Activated gamma-delta T cell (primary cell): ENCODE measurements around the gene SNF8.

Experiments
- DNase-seq: peaks from one replicate; lab custom pipeline; 2025; lab: John Stamatoyannopoulos, UW

Gene SNF8

DNA sequence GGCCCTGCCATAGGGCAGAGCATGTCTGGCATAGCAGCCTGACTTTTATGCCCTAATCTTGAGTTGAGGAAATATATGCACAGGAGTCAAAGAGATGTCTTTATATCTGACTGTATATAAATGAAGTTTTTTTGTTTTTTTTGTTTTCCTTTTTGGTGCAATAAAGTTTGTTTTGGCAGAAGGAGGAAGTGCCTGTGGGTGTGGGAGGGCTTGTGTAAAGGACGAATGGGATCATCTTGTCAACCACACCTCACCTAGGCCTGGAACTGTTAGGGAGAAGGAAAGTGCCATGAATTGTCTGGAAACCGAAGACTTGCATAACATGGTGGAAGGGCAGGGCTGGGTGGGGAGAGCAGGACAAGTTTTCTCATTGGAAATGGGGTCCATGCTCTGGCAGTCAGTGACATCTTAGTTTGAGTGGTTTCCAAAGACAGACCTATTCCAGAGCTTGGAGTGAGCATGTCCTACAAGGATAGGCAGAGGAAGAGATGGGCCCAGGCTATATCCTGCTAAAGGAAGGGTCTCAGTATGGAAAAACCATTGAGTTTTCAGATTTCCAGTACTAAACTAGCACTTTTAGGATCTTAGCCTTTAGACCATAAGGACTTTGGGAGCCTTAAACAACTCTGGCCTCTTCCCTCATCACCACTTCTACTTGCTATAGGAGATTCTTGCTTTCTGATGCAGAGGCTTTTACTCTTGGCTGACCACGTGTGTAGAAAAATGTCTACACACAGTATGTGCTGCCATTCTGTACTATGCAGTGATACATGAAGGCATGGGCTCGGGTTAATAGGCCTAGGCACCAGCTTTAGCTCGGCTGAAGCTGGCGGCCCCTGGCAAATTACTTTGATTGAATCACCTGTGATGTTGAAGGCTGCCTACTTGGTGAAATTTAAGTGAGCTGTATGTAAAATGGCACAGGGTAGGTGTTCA lies 15.5 kb downstream of the SNF8 start:
- DNase-seq: no peak

DNA sequence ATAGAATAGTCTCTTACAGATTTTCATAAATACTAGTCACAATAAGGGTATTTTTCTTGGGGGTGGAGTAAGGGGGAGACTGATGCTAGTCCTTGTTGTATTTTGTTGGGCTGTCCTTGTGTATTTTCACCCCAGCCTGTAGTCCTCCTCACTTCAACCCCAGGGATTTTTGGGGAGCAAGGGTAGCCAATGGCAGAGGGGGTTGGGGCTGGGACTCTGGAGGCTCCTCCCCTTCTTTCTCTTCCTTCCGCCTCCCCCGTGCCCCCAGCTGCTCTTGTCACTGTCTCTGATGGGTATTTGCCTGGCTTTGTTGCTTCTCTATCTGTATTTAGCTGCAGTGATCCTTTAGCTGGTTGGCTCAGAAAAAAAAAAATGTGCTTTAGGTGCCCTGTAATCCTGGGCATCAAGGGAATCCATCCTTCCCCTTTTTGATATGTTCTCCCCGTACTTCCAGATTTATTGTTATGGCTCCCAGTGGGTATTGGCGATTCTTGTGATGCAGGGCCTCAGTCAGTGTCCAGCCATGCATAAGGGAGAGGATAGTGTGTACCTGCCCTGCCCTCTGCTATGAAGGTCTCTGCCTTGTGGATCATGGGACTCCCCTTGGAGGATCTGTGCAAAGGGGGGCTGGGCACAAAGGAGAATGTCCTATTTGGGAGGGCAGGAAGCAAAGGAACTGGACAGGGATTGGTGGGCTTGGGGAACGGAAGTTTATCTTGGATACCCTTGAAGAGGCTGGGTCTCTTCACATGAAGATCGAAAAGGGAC lies 16.5 kb downstream of the SNF8 start:
- DNase-seq: no peak

DNA sequence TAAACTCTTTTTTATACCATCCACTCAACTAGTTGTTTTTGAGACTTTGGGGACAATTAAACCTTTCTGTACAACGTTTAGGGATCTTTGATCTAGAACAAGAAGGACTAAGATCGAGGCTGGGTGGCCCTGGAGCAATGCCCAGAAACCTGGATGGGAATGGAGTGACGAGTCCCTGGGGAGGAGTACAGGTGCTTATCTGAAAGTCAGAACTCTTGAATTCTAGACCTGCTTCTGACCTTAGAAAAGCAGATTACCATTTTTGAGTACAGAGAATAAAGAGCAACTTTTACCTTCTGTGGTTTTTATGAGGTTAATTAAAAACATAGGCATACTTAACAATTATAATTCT lies 18.7 kb downstream of the SNF8 start:
- no peak for DNase-seq

DNA sequence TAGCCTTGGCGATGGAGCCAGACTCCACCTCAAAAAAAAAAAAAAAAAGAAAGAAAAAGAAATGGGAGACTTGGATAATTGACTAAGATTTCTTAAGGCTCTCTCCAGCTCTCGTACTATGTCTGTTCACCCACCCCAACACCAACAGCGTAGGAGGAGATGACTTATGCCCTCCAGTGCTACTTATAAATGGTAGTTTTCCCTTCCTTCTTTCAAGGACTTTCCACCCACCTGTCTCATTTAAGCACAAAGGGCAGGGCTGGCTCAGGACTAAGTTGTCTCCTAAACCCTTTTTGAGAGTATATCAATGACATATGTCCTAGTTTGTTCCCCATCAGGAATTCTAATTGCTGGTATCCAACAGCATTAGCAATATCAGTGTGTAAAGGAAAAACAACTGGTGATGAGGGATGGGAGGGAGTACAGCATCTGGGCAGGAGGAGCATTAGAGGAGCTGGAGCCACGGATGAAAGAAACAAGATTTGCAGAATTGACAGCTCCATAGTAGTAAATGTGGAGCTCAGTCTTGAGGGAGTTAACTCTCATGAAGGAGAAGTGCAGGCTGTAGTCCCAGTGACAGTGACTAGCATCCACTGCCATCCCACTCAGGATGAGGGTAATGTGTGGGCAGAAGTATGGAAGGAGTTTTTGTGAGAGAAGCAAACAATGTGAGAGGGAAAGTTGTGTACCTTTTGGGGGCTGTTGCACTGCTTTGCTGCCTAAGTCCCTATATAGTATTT lies 19.2 kb downstream of the SNF8 start:
- no peak for DNase-seq

DNA sequence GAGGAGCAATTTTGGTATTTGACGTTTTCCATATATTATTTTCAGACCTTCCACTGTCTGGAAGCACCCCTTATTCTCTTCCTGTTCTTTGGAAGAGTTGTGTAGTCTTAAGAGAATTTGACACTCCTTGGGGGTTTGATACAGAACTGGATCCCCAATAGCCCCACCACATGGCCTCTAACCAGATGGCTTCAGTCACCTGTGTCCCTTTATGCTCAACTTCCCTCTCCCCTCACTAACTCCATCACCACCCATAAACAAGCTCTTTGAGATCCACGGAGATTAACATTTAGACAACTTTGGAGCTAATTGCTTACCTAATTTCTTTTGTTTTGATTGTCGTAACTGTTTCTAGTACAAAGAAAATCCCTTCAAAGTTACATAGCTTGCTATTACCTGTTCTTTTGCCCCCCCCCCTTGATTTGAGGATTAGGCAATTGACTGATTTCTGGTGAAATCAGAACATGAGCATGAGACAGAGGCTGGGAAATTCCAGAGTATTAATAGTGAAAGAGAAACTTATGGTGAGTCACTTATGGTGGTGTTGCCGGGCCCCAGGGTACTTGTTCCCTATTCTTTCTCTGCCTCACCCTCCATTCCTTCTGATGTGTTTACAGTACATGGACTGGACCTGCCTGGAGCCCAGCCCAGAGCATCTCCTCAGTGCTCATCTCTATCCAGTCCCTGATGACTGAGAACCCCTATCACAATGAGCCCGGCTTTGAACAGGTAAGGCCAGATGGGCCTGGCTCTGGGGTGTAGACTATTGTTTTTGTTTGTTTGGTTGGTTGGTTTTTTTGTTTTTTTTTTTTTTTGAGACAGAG lies 29.0 kb downstream of the SNF8 start:
- DNase-seq: no peak

DNA sequence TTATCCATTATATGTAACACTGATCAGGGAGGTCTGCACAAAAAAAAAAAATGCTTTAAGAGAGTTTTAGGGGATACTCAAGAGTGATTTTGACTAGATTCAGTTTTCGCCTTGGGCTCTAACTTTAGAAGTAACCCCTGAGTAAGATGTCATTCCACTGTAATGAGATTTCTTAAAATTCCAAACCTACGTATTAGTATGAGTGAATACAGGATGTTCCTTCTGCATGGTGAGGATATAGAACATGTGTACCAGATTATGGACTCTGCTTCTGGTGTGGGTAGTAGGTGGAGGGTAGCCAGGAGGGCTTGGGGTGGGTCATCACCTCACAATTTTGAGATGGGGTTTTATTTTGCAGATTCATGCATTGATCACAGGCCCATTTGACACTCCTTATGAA lies 32.2 kb downstream of the SNF8 start:
- no peak for DNase-seq

DNA sequence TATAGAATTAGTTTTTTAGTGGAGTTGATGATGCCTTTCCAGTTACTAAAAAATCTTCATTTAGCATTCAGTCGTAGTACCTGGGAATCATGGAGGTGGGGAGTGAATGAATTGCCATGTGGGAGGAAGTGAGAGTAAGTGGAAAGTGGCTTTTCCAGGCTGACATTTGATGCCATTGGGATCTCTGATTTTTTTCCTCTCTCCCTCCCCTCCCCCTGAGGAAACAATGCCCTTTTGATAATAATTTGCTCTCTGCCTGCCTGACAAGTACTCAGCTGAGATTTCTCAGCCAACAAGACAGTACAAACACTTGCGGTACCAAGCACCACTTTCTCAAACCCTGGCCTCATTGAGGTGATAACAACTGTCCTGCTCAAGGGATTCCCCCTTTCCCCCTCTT lies 34.3 kb downstream of the SNF8 start:
- DNase-seq: no peak

DNA sequence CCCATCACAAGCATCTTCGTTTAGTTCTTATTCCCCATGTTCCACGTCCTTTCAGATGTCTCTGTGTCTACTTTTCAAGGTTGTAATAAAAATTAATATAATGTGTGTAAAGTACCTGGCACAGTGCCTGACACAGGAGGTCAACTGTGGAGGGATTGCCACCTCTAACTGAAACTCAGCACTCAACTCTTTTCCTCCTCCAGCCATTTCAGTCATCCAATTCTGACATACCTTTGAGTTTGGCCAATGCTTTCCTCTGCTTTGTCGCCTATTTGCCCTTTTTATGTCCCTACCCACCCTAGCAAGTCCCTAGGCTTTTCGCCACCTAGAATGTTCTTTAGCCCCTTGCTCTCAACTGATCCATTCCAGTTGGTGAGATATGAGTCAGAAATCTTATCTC lies 34.9 kb downstream of the SNF8 start:
- no peak for DNase-seq

DNA sequence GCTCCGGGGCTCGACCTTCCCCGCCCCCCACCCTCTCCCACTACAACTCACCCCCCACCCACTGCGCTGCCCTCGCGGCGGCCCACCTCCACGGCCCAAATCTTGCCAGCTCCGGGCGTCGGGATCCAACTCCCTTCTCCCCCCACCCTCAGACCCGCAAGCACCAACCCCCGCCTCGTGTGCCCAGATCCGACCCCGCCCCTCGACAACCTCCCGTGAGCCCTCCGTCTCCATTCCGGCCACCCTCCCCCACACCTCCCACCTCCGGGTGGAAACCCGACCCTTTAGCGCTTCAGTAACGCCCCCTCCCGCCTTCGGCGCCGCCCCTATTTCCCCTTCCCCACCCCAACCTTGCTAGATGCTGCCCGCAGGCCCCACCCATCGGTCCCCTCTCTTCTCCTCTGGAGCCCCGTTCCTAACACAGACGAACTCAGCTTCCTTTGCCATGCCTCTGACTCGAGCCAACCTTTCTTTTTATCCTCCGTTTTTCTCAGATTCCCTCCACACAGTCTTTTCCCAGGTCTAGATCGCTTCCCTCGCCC lies 35.7 kb downstream of the SNF8 start:
- DNase-seq: peak; percentile 67

DNA sequence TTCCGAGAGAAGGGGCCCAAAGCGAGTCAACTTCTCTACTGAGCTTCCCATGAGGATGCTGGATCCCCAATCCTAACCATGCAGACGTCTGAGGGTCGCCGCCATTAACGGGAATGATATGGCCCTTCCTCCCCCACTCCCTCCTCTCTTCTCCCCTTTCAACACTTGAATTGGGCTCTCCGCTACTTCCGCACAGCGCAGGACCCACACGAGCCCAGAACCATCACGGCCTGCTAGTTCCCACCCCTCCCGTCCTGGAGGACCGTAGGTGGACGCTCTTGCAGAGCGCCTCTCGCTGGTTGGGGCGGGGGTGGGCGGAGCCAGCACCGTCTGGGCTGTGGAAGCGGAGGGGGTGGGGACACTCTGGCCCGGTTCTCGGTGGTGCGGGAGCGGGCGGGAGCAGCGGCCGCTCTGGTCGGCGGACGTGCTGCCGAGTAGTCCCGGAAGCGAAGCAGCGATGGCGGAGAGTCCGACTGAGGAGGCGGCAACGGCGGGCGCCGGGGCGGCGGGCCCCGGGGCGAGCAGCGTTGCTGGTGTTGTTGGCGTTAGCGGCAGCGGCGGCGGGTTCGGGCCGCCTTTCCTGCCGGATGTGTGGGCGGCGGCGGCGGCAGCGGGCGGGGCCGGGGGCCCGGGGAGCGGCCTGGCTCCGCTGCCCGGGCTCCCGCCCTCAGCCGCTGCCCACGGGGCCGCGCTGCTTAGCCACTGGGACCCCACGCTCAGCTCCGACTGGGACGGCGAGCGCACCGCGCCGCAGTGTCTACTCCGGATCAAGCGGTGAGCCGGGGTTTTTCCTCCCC lies 36.4 kb downstream of the SNF8 start, which contains the start of gene UBE2Z:
UBE2Z (plus strand) TSS at position 361 of the 797 bp plus-strand sequence; CDS start at position 458, 97 bp downstream.
- peak; percentile 81 for DNase-seq

DNA sequence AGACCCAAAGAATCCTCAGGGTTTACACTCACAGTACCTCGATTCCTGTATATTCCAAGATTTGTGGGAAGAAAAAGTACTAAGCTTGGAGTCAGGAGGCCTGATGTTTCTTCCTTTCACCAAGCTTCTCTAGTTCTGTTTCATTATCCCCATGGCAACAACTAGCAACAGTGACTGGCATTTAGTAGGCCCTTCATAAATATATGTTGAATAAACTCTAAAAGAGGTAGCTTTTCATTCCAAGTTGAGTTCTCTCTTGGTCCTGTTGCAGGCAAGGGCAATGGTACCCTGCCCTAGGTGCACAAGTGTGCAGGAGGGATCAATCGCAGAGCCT lies 37.0 kb downstream of the SNF8 start:
- DNase-seq: no peak

DNA sequence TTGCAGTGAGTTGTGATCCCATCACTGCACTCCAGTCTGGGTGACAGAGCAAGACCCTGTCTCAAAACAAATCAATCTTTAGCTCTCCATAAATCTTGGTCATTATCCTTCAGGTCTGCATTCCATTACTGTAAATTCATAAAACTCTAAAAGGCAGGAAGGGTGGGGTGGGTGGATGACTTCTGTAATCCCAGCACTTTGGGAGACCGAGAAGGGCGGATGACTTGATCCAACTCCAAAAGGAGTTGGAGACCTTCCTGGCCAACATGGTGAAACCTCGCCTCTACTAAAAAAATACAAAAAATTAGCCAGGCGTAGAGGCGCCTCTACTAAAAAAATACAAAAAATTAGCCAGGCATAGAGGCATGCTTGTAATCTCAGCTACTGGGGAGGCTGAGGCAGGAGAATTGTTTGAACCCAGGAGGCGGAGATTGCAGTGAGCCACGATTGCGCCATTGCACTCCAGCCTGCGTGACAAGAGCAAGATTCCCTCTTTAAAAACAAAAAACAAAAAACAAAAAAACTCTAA lies 38.6 kb downstream of the SNF8 start:
- no peak for DNase-seq

DNA sequence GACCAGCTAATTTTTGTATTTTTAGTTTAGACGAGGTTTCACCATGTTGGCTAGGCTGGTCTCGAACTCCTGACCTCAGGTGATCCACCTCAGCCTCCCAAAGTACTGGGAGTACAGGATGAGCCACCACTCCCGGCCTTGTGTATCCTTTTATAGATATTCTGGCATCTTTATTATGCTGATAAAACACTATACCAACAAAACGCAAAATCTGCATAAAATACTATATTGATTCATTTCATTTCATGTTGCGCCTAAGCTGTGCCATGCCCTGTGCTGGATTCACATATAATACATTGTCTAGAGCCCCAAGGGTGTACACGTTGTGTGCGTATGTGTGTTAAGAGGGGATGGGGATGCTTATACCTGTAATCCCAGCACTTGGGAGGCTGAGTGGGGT lies 40.2 kb downstream of the SNF8 start:
- no peak for DNase-seq

DNA sequence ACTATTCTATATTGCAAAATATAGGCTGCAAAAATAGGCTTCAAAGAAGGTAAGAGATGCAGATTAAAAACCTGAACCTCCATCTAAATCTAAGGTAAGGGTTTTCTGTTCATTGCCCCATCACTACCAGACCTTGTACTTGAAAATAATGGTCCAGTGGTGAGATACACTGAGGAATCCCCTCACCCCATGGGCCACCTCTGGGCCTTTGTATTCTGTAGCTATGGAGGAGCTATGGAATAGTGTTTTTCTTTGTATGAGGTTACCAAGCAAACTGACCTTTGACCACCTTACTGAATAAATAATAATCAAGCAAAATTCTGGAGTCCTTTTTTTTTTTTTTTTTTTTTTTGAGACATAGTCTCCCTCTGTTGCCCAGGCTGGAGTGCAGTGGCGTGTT lies 41.2 kb downstream of the SNF8 start:
- DNase-seq: no peak

DNA sequence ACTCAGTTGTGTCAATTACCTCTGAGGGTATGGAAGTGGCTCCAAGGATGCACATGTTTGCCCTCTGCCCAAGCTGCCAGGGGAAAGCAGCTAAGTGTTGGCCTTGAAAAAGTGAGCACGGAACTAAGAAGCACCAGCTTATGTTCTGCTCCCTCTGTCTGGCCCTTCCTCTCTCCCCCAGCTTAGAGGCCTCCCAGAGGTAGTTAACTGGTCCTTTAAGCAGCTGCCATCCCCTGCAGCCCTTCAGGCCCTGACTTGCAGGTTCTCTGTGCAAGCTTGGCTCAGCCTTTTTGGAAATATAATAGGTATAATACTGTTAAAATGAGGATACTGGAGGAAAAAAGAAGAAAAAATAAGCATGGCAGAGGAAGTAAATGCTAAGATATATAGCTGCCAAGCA lies 43.4 kb downstream of the SNF8 start:
- no peak for DNase-seq

DNA sequence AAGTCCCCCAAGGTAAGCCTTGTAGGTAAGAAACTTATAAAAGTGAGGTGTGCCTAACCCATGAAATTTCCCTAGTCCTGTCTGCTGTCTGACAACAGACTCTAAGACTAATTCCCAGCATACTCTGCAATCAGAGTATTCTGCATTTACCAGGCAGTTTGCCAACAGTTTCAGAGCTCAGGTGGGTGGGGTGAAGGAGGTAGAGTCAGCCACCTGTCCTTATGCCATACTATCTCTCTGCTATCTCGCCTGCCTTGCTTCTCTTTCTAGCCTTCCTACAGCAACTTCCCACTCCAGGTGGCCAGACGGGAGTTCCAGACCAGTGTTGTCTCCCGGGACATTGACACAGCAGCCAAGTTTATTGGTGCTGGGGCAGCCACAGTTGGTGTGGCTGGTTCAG lies 49.8 kb downstream of the SNF8 start:
- DNase-seq: no peak

DNA sequence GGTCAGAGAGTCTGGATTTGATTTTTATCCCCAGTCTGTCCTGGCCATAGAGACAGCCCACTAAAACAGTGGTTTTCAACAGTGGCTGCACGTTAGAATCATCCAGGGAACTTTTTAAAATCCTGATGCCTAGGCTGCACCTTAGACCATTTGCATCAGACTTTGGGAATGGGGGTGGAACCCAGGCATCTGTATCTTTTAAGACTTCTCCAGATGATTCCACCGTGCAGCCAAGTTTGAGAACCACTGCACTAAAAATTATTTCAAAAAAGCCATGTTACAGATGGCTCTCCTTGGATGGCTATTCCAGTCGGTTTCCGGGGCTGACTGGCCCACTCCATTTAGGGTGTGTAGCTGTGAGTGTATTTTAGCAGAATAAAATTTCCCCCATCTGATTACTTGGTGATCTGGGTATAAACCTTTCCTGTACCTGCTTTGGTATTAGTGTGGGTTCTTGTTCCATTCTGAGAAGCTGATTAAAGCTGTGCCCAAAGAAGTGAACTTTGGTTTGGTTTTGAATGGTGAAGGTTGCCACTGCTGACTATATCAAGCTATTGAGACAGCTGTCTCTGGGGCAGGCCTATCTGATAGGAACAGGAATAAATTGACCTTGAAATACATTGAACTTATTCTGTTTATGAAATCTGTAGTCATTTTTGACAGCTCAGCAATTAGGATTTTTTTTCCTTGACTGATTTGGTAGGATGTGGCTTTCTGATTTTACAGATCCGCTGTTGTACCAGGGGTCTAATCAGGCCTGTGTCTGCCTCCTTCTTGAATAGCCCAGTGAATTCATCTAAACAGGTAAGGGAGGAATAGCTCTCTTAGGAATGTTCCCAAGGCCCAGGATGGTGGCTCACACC lies 50.8 kb downstream of the SNF8 start:
- no peak for DNase-seq

DNA sequence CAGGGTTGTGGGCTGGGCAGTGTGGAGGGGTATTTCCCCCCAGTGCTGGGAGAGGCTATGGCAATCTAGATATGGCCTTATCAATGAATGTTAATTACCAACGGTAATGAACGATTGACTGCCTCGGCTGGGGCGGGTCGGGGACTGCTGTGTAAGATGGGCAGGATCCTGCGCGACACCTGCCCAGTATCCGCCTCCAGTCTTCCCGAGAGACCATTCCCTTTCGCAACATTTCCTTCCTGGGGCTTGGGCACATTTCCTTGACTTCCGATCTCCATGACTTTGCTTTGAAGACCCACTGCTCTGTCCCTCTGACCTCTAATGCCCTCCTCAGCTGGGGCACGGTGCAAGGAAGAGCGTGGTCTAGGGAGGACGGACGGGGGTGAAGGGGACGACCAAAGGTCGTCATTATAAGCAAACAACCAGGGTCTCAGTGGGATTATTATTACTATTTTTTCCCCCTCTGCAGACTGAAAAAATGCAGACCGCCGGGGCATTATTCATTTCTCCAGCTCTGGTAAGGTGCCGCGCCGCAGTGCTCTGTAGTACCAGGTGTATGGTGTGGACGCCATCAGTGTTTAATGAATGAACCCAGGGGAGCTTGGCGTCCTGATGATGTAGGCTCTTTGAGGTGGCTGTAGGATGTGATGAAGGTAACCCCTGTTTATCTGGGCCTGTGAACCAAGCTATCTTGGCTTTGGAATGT lies 51.5 kb downstream of the SNF8 start:
- no peak for DNase-seq

DNA sequence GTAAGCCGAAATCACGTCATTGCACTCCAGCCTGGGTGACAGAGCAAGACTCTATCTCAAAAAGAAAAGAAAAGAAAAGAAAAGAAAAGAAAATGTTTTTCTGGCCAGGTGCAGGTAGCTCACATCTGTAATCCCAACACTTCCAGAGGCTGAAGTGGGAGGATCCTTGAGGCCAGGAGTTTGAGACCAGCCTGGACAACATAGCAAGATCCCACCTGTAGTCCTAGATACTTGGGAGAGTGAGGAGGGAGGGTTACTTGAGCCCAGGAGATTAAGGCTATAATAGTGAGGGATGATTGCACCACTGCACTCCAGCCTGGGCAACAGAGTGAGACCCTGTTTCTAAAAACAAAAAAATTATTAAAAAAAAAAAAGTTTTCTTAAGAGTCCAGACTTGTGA lies 54.6 kb downstream of the SNF8 start:
- DNase-seq: no peak
